HEK293 (cell line): Measurements from ENCODE around the gene USP32.

Experiments used
- GLIS2 ChIP-seq: fragments of 450-650 bp; formaldehyde crosslinking; IDR thresholded peaks from 2 replicates; pipeline ENCODE4 v1.5.1; 2016; ENCODE audit warnings: missing biosample characterization, missing genetic modification characterization
- KLF1 ChIP-seq: fragments of 450-650 bp; formaldehyde crosslinking; IDR thresholded peaks from 2 replicates; pipeline ENCODE4 v1.5.1; 2016; ENCODE audit warnings: missing biosample characterization, missing genetic modification characterization
- KLF16 ChIP-seq: fragments of 450-650 bp; formaldehyde crosslinking; IDR thresholded peaks from 2 replicates; pipeline ENCODE4 v1.5.1; 2017; ENCODE audit warnings: missing biosample characterization, missing genetic modification characterization
- REPIN1 ChIP-seq: fragments of 450-650 bp; formaldehyde crosslinking; IDR thresholded peaks from 2 replicates; pipeline ENCODE4 v1.5.1; 2017; ENCODE audit warnings: missing biosample characterization, missing genetic modification characterization, low read depth
- WT1 ChIP-seq: fragments of 450-650 bp; formaldehyde crosslinking; IDR thresholded peaks from 2 replicates; pipeline ENCODE4 v1.5.1; 2016; ENCODE audit warnings: missing biosample characterization, missing genetic modification characterization
- YY1 ChIP-seq: fragments of 450-650 bp; formaldehyde crosslinking; IDR thresholded peaks from 2 replicates; pipeline ENCODE4 v1.5.1; 2018; ENCODE audit warnings: missing biosample characterization, missing genetic modification characterization
- ZBTB48 ChIP-seq: fragments of 450-650 bp; formaldehyde crosslinking; IDR thresholded peaks from 2 replicates; pipeline ENCODE4 v1.5.1; 2016; ENCODE audit warnings: missing biosample characterization, missing genetic modification characterization
- ZFHX2 ChIP-seq: fragments of 450-650 bp; formaldehyde crosslinking; conservative IDR thresholded peaks from 2 replicates; pipeline ENCODE4 v1.5.1; 2016; ENCODE audit warnings: missing biosample characterization, missing genetic modification characterization
- ZFP69B ChIP-seq: fragments of 450-650 bp; formaldehyde crosslinking; IDR thresholded peaks from 2 replicates; pipeline ENCODE4 v1.5.1; 2016; ENCODE audit warnings: missing biosample characterization, missing genetic modification characterization
- ZNF121 ChIP-seq: fragments of 450-650 bp; formaldehyde crosslinking; IDR thresholded peaks from 2 replicates; pipeline ENCODE4 v1.5.1; 2016; ENCODE audit warnings: missing biosample characterization, missing genetic modification characterization
- ZNF223 ChIP-seq: fragments of 450-650 bp; formaldehyde crosslinking; IDR thresholded peaks from 2 replicates; pipeline ENCODE4 v1.5.1; 2016; ENCODE audit warnings: missing biosample characterization, missing genetic modification characterization
- ZNF473 ChIP-seq: fragments of 450-650 bp; formaldehyde crosslinking; IDR thresholded peaks from 2 replicates; pipeline ENCODE4 v1.5.1; 2017; ENCODE audit warnings: missing biosample characterization, missing genetic modification characterization
- ZNF48 ChIP-seq: fragments of 450-650 bp; formaldehyde crosslinking; IDR thresholded peaks from 2 replicates; pipeline ENCODE4 v1.5.1; 2016; ENCODE audit warnings: missing biosample characterization, missing genetic modification characterization
- ZNF544 ChIP-seq: fragments of 450-650 bp; formaldehyde crosslinking; IDR thresholded peaks from 2 replicates; pipeline ENCODE4 v1.5.0; 2017; ENCODE audit warnings: missing biosample characterization, missing genetic modification characterization
- ZNF555 ChIP-seq: fragments of 450-650 bp; formaldehyde crosslinking; conservative IDR thresholded peaks from 2 replicates; pipeline ENCODE4 v1.5.1; 2017; ENCODE audit warnings: missing biosample characterization, mild to moderate bottlenecking, missing genetic modification characterization, inconsistent platforms
- ZNF596 ChIP-seq: fragments of 450-650 bp; IDR thresholded peaks from 2 replicates; pipeline ENCODE4 v1.5.0; 2018; ENCODE audit warnings: missing biosample characterization, mild to moderate bottlenecking, missing genetic modification characterization, moderate library complexity
- ZNF600 ChIP-seq: fragments of 450-650 bp; formaldehyde crosslinking; IDR thresholded peaks from 2 replicates; pipeline ENCODE4 v1.5.1; 2016; ENCODE audit warnings: missing biosample characterization, missing genetic modification characterization
- ZNF654 ChIP-seq: fragments of 450-650 bp; formaldehyde crosslinking; IDR thresholded peaks from 2 replicates; pipeline ENCODE4 v1.5.1; 2016; ENCODE audit warnings: low read depth, missing biosample characterization, missing genetic modification characterization
- ZNF677 ChIP-seq: fragments of 450-650 bp; IDR thresholded peaks from 2 replicates; pipeline ENCODE4 v1.5.0; 2018; ENCODE audit warnings: missing biosample characterization, mild to moderate bottlenecking, missing genetic modification characterization, moderate library complexity
- ZNF707 ChIP-seq: fragments of 450-650 bp; formaldehyde crosslinking; IDR thresholded peaks from 2 replicates; pipeline ENCODE4 v1.5.1; 2016; ENCODE audit warnings: missing biosample characterization, missing genetic modification characterization
- ZNF777 ChIP-seq: fragments of 450-650 bp; formaldehyde crosslinking; IDR thresholded peaks from 2 replicates; pipeline ENCODE4 v1.5.1; 2017; ENCODE audit warnings: missing biosample characterization, missing genetic modification characterization, borderline replicate concordance
- TF ChIP-seq, protein P1 (sequence below): fragments of 450-650 bp; formaldehyde crosslinking; IDR thresholded peaks from 2 replicates; pipeline ENCODE4 v1.5.1; 2016; ENCODE audit warnings: missing biosample characterization, missing genetic modification characterization
- TF ChIP-seq, protein P2 (sequence below): fragments of 450-650 bp; formaldehyde crosslinking; IDR thresholded peaks from 2 replicates; pipeline ENCODE4 v1.5.1; 2016; ENCODE audit warnings: missing biosample characterization, missing genetic modification characterization
- TF ChIP-seq, protein P3 (sequence below): fragments of 450-650 bp; formaldehyde crosslinking; IDR thresholded peaks from 2 replicates; pipeline ENCODE4 v1.5.1; 2017; ENCODE audit warnings: missing biosample characterization, missing genetic modification characterization
- TF ChIP-seq, protein P4 (sequence below): fragments of 450-650 bp; formaldehyde crosslinking; IDR thresholded peaks from 2 replicates; pipeline ENCODE4 v1.5.1; 2016; ENCODE audit warnings: missing biosample characterization, missing genetic modification characterization
- TF ChIP-seq, protein P5 (sequence below): fragments of 450-650 bp; IDR thresholded peaks from 2 replicates; pipeline ENCODE4 v1.5.1; 2018; ENCODE audit warnings: missing biosample characterization, missing genetic modification characterization
- TF ChIP-seq, protein P6 (sequence below): fragments of 450-650 bp; formaldehyde crosslinking; IDR thresholded peaks from 2 replicates; pipeline ENCODE4 v1.5.1; 2016; ENCODE audit warnings: missing biosample characterization, missing genetic modification characterization

The USP32 gene

DNA sequence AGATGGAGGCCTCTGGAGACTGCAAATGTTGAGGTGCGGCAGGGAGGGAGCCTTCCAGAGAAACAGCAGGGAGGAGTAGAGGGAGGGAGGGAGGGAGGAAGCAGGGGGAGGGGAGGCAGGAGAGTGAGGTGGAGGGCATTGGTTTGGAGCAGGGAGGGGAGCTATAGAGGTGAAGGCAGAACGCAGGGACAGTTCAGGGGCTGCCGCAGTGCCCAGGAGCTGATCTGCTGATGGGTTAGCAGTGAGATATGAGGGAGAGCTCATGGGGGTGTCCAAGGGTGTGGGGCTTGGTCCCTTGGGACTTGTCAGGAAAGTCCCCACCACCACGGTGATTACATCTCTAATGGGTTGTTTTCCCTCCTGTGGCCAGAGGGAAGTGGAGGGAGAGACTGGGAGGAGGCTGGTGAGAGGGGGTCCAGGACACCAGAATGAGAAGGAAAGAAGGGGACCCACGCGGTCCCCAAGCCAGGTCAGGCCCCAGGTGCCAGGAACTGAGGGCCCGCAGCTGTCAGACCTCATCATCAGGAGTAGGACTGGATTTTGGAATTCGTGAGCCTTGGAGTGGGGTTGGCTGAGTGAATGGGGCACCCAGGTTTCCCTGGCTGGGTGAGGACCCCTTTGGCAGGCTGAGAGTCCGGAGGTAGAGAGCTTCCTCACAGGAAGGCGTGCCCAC lies 231.0 kb downstream of the USP32 start (continued):
- TF ChIP-seq ZFP69B = no peak
- no peak for TF ChIP-seq ZNF473
- peak; percentile 84 for TF ChIP-seq WT1 (tag by site-specific recombination)
- no peak for TF ChIP-seq REPIN1 (tag by site-specific recombination)
- TF ChIP-seq, protein P1, sequence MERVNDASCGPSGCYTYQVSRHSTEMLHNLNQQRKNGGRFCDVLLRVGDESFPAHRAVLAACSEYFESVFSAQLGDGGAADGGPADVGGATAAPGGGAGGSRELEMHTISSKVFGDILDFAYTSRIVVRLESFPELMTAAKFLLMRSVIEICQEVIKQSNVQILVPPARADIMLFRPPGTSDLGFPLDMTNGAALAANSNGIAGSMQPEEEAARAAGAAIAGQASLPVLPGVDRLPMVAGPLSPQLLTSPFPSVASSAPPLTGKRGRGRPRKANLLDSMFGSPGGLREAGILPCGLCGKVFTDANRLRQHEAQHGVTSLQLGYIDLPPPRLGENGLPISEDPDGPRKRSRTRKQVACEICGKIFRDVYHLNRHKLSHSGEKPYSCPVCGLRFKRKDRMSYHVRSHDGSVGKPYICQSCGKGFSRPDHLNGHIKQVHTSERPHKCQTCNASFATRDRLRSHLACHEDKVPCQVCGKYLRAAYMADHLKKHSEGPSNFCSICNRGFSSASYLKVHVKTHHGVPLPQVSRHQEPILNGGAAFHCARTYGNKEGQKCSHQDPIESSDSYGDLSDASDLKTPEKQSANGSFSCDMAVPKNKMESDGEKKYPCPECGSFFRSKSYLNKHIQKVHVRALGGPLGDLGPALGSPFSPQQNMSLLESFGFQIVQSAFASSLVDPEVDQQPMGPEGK = peak; percentile 69
- no peak for TF ChIP-seq ZNF677 (tag by site-specific recombination)
- TF ChIP-seq YY1 (tag by site-specific recombination) = no peak
- TF ChIP-seq, protein P2, sequence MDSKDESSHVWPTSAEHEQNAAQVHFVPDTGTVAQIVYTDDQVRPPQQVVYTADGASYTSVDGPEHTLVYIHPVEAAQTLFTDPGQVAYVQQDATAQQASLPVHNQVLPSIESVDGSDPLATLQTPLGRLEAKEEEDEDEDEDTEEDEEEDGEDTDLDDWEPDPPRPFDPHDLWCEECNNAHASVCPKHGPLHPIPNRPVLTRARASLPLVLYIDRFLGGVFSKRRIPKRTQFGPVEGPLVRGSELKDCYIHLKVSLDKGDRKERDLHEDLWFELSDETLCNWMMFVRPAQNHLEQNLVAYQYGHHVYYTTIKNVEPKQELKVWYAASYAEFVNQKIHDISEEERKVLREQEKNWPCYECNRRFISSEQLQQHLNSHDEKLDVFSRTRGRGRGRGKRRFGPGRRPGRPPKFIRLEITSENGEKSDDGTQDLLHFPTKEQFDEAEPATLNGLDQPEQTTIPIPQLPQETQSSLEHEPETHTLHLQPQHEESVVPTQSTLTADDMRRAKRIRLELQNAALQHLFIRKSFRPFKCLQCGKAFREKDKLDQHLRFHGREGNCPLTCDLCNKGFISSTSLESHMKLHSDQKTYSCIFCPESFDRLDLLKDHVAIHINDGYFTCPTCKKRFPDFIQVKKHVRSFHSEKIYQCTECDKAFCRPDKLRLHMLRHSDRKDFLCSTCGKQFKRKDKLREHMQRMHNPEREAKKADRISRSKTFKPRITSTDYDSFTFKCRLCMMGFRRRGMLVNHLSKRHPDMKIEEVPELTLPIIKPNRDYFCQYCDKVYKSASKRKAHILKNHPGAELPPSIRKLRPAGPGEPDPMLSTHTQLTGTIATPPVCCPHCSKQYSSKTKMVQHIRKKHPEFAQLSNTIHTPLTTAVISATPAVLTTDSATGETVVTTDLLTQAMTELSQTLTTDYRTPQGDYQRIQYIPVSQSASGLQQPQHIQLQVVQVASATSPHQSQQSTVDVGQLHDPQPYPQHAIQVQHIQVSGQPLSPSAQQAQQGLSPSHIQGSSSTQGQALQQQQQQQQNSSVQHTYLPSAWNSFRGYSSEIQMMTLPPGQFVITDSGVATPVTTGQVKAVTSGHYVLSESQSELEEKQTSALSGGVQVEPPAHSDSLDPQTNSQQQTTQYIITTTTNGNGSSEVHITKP (tag by site-specific recombination) = peak; percentile 37; the same call in 1 of the 2 replicates
- TF ChIP-seq ZNF596 (tag by site-specific recombination) = no peak
- TF ChIP-seq ZNF707 (tag by site-specific recombination) = no peak
- TF ChIP-seq ZNF555 (tag by site-specific recombination) = no peak
- TF ChIP-seq, protein P3, sequence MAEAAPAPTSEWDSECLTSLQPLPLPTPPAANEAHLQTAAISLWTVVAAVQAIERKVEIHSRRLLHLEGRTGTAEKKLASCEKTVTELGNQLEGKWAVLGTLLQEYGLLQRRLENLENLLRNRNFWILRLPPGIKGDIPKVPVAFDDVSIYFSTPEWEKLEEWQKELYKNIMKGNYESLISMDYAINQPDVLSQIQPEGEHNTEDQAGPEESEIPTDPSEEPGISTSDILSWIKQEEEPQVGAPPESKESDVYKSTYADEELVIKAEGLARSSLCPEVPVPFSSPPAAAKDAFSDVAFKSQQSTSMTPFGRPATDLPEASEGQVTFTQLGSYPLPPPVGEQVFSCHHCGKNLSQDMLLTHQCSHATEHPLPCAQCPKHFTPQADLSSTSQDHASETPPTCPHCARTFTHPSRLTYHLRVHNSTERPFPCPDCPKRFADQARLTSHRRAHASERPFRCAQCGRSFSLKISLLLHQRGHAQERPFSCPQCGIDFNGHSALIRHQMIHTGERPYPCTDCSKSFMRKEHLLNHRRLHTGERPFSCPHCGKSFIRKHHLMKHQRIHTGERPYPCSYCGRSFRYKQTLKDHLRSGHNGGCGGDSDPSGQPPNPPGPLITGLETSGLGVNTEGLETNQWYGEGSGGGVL = peak; percentile 84
- TF ChIP-seq, protein P4, sequence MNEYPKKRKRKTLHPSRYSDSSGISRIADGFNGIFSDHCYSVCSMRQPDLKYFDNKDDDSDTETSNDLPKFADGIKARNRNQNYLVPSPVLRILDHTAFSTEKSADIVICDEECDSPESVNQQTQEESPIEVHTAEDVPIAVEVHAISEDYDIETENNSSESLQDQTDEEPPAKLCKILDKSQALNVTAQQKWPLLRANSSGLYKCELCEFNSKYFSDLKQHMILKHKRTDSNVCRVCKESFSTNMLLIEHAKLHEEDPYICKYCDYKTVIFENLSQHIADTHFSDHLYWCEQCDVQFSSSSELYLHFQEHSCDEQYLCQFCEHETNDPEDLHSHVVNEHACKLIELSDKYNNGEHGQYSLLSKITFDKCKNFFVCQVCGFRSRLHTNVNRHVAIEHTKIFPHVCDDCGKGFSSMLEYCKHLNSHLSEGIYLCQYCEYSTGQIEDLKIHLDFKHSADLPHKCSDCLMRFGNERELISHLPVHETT (tag by site-specific recombination) = no peak
- TF ChIP-seq ZNF777 = no peak
- TF ChIP-seq, protein P5, sequence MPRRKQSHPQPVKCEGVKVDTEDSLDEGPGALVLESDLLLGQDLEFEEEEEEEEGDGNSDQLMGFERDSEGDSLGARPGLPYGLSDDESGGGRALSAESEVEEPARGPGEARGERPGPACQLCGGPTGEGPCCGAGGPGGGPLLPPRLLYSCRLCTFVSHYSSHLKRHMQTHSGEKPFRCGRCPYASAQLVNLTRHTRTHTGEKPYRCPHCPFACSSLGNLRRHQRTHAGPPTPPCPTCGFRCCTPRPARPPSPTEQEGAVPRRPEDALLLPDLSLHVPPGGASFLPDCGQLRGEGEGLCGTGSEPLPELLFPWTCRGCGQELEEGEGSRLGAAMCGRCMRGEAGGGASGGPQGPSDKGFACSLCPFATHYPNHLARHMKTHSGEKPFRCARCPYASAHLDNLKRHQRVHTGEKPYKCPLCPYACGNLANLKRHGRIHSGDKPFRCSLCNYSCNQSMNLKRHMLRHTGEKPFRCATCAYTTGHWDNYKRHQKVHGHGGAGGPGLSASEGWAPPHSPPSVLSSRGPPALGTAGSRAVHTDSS (tag by site-specific recombination) = no peak
- TF ChIP-seq ZFHX2 (tag by site-specific recombination) = no peak
- no peak for TF ChIP-seq ZNF121 (tag by site-specific recombination)
- TF ChIP-seq ZNF600 (tag by site-specific recombination) = peak; percentile 80
- TF ChIP-seq KLF16 (tag by site-specific recombination) = no peak
- peak; percentile 16; the same call in 1 of the 2 replicates for TF ChIP-seq GLIS2 (tag by site-specific recombination)
- TF ChIP-seq KLF1 (tag by site-specific recombination) = peak; percentile 75
- TF ChIP-seq, protein P6, sequence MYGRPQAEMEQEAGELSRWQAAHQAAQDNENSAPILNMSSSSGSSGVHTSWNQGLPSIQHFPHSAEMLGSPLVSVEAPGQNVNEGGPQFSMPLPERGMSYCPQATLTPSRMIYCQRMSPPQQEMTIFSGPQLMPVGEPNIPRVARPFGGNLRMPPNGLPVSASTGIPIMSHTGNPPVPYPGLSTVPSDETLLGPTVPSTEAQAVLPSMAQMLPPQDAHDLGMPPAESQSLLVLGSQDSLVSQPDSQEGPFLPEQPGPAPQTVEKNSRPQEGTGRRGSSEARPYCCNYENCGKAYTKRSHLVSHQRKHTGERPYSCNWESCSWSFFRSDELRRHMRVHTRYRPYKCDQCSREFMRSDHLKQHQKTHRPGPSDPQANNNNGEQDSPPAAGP (tag by site-specific recombination) = peak; percentile 96
- no peak for TF ChIP-seq ZNF48 (tag by site-specific recombination)
- no peak for TF ChIP-seq ZBTB48 (tag by site-specific recombination)
- no peak for TF ChIP-seq ZNF654 (tag by site-specific recombination)
- no peak for TF ChIP-seq ZNF544
- no peak for TF ChIP-seq ZNF223 (tag by site-specific recombination)
- TF ChIP-seq, all 188 proteins: peak for 10
